GM21737 (cell line): ENCODE results near the gene CERKL.
"Not testable (repeated sequence)": the region's sequence is repeated elsewhere in the genome, so short reads cannot be mapped to it uniquely, and the experiment has no call there.

ENCODE experiments used
- ATAC-seq: cut with Tn5 transposase; IDR thresholded peaks from one replicate; pipeline ENCODE4 v1.9.1; 2021; ENCODE audit warnings: mild to moderate bottlenecking, moderate library complexity; ENCODE audit not compliant: unreplicated experiment

Gene CERKL

GRCh38 chr2:181656450-181657291 lies at the start of gene CERKL:
Gene CERKL, minus strand, starts transcription at chr2:181657105. Its CDS starts 99 bp downstream, at chr2:181657006.
- ATAC-seq = peak; percentile 90

- ATAC-seq = not testable (repeated sequence)
Measured at GRCh38 chr2:181702519-181702918, 45.6 kb upstream of the CERKL start.

GRCh38 chr2:181698223-181698622 lies 41.3 kb upstream of the CERKL start:
- no peak for ATAC-seq

- no peak for ATAC-seq
Measured at GRCh38 chr2:181697571-181697970, 40.7 kb upstream of the CERKL start.

GRCh38 chr2:181697126-181697525 lies 40.2 kb upstream of the CERKL start:
- ATAC-seq = no peak

GRCh38 chr2:181694271-181694670 lies 37.4 kb upstream of the CERKL start:
- ATAC-seq = no peak

GRCh38 chr2:181690860-181691259 lies 34.0 kb upstream of the CERKL start:
- ATAC-seq = no peak

- no peak for ATAC-seq
Measured at GRCh38 chr2:181686576-181687185, 29.8 kb upstream of the CERKL start.

GRCh38 chr2:181685150-181685688 lies 28.3 kb upstream of the CERKL start:
- no peak for ATAC-seq

- ATAC-seq = no peak
Measured at GRCh38 chr2:181684454-181685149, 27.7 kb upstream of the CERKL start.

- ATAC-seq = no peak
Measured at GRCh38 chr2:181683518-181684453, 26.9 kb upstream of the CERKL start.

- ATAC-seq = no peak
Measured at GRCh38 chr2:181682795-181683517, 26.1 kb upstream of the CERKL start.

- ATAC-seq = no peak
Measured at GRCh38 chr2:181682026-181682789, 25.3 kb upstream of the CERKL start.

GRCh38 chr2:181680937-181681811 lies 24.3 kb upstream of the CERKL start:
- no peak for ATAC-seq

GRCh38 chr2:181680055-181680936 lies 23.4 kb upstream of the CERKL start, which contains the start of gene NEUROD1:
Gene NEUROD1, minus strand, starts transcription at chr2:181680517. Its CDS starts 1,657 bp downstream, at chr2:181678860.
- no peak for ATAC-seq

- ATAC-seq = no peak
Measured at GRCh38 chr2:181679544-181679979, 22.7 kb upstream of the CERKL start.
